ENCODE measurements around the gene PLSCR3.
A peak's percentile ranks its signal among the peaks of the same experiment; 100 is the strongest.

PLSCR3 gene

DNA sequence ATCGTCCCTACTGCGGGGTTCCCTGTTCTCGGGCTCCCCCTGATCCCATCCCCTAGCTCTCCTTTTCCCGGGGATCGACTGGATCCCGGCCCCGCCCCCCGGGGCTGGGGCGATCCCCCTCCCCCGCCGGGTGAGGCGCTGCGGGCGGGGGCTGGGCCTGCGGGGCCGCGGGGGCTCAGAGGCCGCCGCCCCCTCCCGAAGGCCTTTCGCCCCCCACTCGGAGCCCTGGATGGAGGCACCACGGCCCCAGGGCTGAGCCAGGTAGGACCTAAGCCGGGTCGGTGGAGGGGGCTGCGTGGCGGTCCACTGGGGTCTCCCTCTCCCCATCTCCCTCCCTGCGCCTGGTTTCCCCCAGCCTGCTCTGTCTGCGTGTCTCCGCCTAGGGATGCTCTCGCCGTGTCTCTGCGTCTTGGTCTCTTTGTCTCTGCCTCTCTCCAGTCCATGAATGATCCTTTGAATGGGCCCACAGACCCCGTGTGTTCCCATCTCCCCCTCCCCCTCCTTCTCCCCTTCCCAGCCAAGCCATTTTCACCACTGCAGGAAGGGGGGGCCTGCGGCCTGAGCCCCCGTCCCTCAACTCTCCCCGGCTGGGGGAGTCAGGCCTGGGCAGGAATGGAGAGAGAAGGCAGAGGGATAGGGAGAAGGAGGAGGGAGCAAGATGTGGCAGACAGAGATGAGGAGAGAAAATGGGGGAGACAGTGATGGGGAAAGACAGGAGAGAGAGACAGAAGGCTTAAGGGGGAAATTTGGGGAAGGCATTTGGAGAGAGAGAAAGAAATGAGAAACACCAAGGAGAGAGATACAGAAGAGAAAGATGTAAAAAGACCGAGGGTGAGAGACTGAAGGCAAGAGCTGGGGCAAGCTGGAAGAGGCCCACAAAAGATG is 11.3 kb upstream of the PLSCR3 start:
- no peak for DNase-seq

DNA sequence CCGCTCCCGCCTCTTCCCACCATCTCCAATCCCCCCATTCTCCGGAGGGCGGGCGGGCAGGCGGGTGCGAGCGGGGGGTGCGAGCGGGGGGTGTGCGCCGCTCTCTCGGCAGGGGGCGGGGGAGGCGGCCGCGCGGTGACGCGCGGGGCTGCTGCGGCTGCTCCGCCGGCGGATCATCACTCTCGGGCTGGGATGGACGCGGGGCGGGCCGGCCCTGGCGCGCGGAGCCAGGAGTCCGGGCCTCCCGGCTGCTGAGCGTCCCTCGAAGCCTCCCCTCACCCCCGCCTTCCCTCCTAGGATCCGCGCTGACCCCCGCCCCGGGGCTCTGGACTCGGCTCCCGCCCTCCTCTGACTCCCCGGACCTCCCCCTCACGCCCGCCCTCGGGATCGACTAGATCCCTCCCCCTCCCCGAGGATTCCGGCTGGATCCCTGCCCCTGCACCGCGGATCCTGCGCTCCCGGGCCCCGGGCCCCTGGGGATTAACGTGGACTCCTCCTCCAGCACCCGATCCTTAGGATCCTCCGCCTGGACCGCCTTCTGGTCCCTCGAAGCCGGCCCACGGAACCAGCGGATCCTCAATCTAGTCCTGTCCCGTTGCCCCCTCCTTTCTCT is 10.5 kb upstream of the PLSCR3 start:
- DNase-seq: no peak

DNA sequence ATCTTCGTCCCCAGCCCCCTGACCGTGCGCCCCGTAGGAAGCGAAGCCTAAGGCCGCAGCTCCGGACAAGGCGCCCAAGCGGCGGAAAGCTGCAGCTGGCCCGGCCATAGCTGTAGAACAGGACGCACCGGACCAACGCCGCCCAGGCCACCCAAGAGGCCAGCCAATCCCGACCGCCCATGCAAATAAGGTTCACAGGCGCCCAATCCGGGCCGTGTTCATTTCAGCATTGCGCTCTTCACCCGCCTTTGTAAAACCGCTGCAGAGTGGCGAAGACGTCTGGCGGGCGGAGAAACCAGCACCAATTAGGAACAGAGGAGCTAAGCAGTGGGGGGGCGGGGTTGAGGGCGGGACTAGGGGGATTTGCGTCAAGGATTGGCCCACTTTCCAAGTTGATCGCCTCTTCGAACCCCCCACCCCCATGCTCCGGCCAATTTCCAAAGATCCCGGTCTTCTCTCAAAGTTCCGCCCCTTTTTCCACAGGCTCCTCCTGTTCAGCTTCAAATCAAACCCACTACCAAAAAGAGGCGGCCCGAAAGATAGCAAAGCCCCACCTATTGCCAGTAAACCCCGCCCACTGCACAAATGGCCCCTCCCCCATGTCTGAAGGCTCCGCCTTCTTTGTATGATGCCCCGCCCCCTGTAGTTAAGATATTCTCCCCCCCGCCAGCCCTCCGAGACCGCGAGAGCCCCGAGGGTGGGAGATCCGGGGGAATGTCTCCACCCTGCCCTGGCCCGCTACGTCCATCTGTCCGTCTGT is 9.8 kb upstream of the PLSCR3 start, which contains the start of gene TMEM256:
Gene TMEM256 (minus strand): TSS at position 121 of the 760 bp plus-strand sequence. CDS start 13 bp downstream, at position 108.
- DNase-seq: peak; percentile 82

DNA sequence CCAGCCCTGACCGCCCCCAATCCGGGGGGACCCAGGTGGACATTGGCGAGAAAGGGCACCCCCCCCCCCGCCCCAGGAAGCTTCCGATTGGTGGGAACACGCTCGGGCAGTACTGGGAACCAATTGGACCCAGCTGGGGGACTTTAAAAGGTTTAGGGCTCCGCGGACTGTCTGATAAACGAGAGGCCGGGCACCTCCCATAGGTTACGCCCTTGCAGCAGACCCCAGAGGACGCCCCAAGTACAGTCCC is 9.3 kb upstream of the PLSCR3 start:
- no peak for DNase-seq

DNA sequence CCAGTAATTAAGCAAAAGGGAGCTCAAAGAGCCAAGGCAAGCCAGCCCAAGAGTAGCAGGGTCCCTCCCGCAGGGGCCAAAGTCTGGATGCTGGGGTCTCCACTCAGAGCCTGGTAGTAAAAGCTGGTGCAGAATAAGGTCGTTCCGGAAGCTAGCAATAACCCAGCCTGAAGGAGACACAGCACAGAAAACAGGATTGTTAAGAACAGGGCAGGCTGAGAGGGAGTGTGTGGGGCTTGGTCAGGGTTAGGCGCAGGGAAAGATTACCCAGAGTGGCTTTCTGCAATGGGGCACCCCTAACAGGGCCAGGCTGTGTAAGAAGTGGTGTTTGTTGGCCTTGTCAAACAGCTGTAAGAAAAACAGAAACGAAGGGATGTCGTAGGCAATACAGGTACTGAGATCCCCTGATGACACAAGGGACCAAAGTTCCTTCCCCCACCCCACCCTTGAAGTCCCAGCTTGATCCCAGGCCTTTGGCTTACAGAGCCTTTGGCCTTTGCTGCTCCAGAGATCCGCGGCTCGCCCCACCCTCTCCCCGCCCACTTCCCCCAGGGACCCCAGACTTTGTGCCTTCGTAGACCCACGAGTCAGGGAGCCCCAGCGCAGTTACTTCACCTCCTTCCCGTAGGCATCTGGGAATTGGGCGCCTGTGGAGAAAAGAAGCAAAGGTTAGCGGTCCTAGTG is 8.9 kb upstream of the PLSCR3 start:
- DNase-seq: no peak

DNA sequence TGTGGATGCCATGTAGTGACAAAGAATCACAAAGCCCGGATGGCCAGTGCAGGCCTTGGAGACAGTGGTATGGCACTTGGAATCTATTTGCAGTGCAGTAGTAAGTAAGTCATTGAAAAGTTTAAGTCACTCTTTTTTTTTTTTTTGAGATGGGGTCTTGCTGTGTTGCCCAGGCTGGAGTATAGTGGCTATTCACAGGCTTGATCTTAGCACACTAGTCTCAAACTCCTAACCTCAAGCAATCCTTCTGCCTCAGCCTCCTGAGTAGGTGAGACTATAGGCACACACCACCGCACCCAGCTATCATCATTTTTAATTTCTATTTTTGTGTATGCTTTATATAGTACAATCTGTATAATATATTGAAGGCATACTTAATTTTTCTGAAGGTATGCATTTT is 4.3 kb upstream of the PLSCR3 start:
- no peak for DNase-seq

DNA sequence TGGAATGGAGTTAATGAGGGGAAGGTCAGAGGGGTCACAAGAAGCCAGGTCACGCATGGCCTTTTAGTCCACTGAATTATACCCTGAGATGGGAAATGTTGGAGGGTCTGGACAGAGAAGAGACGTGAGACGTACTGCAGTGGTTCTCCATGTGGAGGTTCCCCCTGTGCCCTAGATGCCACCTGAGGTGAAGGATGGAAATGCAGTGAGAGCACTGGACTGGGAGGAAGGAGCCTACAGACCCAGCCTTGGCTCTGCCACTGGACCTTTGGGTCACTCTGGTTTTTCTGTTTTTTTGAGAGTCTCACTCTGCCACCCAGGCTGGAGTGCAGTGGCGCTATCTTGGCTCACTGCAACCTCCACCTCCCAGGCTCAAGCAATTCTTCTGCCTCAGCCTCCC is 1.8 kb upstream of the PLSCR3 start:
- DNase-seq: no peak

DNA sequence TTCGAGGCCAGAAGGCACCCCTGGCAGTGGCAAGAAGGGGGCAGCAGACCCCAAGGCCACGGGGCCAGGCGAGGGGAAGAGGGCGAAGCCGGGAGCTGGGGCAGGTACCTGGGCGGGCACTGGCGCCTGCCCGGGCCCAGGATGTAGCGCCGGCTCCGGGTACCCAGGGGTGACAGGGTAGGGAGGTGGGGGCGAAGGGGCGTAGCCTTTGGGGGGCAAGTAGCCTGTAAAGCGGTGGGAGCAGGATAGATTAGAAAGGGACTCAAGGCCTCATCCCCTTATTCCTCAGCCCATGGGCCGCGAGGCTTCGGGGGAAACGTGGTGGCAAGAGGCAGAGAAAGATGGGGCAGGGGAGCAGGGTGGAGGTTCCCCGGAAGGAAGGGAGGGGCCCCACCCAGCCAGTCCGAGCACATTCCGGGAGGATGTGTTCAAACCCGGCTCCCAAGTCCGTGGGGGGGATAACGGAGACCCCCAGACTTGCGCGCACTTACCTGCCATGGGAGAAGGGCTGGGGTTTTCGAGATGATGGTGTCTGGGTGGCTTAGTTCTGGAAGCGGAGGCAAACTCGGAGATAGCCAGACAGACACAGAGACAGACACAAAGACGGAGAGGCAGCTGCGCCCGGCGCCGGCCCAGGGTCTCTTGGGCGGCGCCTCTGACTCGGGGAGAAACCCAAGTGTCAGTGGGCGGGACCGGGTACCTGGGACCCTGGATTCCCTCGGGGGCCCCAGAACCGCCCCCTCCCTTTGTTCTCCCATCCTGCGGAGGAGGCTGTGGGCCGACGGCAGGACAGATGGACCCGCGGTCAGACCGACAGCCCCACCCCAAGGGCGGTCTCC is 493 bp downstream of the PLSCR3 start:
- DNase-seq: no peak

DNA sequence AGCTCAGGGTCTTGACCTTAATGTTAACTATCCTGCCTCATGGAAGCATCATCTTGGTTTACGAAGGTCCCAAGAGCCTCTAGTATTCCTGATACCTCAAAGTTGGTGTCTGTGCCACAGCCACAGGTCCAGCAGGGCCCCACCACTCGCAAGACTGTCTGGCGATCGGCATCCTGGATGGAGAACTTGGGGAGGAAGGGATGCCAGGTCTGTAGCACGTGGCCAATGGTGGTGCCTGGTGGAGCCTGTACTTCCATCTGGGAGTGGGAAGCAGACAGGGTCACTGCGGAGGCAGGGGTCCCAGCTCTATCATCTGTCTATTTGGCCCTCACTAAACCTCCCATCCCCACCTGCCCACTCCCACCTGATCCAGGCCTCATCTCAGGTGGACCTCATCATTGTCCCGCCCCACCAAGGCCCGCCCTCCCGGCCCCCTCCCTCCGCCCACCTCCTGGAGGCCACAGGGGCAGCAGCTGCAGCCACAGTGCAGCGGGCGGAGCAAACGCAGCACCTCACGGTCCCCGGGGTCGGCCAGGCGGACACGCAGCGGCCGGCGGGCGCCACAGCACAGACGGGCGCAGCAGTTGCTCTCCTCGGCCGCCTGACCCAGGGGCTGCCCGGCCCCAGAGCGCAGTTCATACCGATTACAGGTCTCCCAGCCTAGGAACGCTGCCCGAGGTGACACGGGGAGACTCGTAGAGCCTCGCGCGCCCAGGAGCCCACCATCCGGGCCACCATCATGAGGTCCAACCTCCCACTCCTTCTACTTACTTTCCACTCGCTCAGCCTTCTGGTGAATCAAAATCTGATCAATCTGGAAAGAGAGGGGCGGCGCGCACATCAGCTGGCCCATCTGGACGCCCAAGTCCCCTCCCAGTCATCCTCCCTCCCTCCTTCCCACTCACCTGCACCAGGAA is 1.4 kb downstream of the PLSCR3 start:
- DNase-seq: no peak

DNA sequence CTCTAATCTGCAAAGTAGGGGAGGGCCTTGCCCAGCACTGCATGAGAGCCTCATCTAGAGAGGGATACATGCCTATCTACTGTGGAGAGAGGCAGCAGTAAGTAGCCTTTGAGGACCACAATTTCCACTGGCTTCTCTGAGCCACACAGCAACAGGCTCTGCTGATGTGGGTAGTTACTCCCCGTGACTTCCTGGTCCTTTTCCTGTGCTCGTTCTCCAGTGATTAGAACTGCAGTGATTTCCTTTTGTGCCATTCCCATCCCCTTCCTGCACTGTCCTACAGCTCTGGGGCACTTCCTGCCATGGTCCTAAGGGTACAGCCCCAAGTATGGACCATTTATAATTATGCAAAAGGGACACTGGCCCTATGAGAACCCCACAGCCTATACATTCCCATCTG is 3.0 kb downstream of the PLSCR3 start:
- DNase-seq: no peak

DNA sequence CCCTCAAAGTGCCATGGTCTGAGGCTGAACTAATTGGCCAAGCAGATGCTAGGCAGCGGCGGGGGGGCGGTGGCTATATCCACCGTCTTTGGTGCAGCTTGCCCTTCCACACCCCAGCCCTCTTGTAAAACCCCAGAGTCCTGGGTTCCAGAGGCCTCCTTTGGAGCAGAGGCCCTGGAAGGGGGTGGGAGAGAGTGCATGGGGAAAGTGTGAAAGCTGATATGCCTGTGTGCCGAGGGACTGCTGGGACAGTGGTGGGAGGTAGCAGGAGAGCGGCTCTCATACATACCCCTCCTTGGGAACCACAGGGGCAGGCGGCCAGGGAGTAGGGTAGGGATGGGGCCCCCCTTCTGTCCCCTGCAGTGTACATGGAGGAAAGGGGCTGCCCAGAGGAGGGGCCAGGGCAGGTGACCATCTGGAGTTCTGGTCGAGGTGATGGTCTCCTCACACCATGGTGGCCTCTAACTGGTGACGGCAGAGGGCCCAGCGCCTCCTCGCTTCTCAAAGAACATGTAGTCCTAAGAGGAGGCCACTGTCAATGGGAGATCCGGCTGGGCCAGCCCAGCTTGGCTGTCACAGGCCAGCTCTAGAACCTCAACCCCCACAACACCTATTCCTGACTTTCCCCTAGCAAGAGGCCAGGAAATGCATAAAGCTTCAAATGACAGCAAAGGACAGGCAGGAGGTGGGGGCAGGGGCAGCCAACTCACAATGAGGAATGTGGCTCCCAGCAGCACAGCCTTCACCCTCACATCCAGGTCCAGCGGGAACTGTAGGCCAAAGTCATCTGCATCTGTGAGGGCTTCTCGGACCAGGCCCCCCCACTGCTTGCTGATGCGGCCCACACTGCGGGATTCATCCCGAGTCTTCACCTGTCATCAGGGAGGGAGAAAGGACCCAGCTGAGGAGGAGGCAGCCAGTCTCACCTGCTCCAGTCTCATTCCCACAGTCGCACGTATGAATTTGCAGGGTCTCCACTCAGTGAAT is 4.1 kb downstream of the PLSCR3 start:
- DNase-seq: no peak

DNA sequence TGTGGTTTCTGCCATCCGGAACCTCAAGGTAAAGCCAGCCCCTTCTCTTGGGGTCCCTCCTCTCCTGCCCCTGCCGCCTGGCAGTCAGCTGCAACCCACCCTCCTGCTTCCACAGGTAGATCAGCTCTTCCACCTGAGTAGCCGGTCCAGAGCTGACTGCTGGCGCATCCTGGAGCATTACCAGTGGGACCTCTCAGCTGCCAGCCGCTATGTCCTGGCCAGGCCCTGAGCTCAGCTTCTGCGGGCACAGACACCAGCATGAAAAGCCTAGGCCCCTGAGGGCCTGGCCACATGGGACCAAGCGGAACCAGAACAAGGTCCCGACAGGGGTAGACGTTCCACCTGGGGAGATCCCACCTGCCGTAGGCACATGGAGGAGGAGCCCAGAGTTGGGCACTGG is 5.5 kb downstream of the PLSCR3 start:
- DNase-seq: no peak

DNA sequence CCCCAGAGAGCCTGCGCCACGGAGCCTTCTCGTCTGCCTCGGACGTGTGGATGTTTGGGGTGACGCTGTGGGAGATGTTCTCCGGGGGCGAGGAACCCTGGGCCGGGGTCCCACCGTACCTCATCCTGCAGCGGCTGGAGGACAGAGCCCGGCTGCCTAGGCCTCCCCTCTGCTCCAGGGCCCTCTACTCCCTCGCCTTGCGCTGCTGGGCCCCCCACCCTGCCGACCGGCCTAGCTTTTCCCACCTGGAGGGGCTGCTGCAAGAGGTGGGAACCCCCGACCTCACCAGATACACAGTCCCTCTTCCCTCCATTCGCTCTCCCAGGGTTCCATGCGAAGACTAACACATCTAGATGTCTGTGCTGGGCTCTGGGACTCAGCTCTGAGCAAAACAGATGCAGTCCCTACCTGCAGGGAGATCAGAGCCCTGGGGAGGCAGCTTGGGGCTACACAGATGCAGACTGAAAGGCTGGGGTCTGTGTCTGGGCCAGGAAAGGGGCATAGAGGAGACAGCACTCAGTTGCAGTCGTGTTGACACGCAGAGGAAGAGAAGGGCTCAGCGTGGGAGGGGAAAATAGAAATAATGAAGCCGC is 9.7 kb downstream of the PLSCR3 start:
- DNase-seq: no peak

DNA sequence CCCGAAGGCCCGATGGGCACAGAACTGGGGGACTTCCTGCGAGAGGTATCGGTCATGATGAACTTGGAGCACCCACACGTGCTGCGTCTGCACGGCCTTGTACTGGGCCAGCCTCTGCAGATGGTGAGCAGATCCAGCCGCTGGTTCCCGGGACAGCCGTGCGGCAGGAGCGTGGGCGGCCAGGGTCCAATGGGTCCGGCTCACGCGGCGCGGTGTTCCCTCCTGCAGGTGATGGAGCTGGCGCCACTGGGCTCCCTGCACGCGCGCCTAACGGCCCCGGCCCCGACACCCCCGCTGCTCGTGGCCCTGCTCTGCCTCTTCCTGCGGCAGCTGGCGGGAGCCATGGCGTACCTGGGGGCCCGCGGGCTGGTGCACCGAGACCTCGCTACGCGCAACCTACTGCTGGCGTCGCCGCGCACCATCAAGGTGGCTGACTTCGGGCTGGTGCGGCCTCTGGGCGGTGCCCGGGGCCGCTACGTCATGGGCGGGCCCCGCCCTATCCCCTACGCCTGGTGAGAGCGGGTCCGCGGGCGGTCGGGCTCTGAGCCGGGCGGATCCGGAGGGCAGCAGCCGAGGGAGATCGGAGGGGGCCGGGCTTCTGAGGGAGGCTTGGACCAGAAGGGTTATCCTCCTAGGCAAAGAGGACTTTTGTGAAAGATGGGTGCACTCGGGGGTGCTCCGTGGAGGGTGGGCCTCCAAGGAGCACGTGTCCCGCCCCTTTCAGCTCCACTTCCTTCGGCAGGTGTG is 10.4 kb downstream of the PLSCR3 start:
- DNase-seq: no peak

DNA sequence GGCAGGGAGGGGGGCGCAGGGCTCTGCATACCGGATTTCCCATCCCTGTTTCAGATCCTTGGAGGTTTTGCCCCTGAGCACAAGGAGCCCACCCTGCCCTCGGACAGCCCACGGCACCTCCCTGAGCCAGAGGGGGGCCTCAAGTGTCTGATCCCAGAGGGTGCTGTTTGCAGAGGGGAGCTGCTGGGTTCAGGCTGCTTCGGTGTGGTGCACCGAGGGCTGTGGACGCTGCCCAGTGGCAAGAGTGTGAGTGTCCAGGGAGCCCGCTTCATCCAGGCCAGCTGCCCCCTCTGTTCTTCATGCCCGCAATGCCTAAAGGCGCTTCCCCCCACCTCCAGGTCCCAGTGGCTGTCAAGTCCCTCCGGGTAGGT is 11.0 kb downstream of the PLSCR3 start:
- no peak for DNase-seq

DNA sequence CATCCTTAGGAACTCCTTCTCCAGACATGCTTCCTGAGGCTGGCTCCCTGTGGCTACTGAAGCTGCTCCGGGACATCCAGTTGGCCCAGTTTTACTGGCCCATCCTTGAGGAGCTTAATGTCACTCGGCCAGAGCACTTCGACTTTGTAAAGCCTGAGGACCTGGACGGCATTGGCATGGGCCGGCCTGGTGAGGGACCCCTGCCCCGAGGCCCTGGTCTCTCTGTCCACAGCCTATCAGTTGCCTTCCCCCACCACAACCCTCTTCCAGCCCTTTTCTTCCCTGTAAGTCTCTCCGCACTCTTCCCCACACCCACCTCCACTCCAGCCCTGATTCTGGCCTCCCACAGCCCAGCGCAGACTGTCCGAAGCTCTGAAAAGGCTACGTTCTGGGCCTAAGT is 11.4 kb downstream of the PLSCR3 start:
- DNase-seq: no peak

DNA sequence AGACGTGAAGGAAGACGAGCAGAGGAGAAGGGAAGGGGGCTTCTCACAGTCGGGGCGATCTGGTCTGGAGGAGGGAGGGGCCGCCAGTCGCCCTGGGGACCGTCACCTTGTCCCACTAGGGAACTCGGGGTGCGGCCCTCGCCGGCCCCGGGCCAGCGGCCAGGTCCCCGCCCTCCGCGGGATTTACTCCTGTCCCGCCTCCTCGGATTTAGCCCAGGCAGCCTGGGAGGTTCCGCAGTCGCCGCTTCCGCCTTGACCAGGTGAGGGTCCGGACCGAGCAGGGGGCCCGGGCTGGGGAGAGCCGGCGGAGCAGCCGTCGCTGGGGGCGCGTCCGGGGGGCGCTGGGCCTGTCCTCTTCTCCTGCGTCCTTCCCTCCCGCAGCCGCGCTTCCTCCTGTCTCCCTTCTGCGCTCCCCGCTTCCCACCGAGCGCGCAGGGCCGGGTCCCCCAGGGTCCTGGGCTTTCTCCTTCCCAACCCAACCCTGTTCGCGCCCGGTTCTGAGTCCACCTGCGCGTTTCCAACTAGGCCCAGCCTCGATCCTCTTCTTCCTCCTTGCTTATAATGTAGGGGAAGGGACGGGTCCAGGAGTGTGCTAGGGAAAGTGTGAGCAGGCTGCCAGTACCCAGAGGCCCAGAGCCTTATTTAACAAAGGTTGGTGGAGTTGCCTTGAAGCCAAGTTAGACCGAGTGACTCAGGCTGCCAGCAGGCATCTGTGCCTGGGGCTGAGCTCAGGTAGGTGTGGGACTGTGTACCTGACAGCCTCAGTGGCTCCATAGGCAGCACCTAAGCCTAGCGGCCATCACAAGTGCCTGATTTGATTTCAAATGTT is 13.3 kb downstream of the PLSCR3 start, which contains the start of gene TNK1:
Gene TNK1 (plus strand): TSS at position 235 of the 829 bp plus-strand sequence. CDS start 1,838 bp downstream, outside the sequence.
- DNase-seq: no peak

DNA sequence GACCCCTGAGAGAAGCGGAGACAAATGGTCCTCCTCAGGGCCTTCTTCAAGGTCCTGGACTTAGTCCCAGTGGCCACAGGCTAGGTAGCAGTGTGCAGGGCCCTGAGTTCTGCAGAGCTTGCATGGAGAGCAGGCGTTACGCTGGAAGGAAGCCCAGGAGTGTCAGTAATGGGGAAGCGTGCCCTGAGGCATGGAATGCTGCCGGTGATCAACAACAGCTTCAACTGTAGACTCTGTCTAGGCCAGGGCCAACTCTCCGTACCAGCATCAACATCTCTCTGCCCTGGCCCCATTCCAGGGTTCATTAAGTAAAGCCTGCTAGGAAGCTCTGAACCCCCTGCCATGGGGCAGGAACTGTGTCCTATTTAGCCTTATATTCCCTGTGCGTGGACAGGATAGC is 14.0 kb downstream of the PLSCR3 start:
- no peak for DNase-seq

Measured in GF-D8 (cell line).